GM18873 (cell line): ENCODE data around the gene FBXO41.
A peak's percentile ranks its signal among the peaks of the same experiment; 100 is the strongest.

Experiments used
- ATAC-seq: cut with Tn5 transposase; IDR thresholded peaks from one replicate; pipeline ENCODE4 v1.9.1; 2021; ENCODE audit warnings: mild to moderate bottlenecking, moderate library complexity, moderate number of reproducible peaks; ENCODE audit not compliant: unreplicated experiment, low FRiP score

Gene FBXO41

GRCh38 chr2:73284296-73285158 lies at the start of gene FBXO41:
Gene FBXO41 (minus strand): TSS chr2:73284478. CDS start chr2:73269630, 14,848 bp downstream.
- peak; percentile 49 for ATAC-seq

GRCh38 chr2:73334045-73334444 lies 49.8 kb upstream of the FBXO41 start:
- ATAC-seq = no peak

DNA sequence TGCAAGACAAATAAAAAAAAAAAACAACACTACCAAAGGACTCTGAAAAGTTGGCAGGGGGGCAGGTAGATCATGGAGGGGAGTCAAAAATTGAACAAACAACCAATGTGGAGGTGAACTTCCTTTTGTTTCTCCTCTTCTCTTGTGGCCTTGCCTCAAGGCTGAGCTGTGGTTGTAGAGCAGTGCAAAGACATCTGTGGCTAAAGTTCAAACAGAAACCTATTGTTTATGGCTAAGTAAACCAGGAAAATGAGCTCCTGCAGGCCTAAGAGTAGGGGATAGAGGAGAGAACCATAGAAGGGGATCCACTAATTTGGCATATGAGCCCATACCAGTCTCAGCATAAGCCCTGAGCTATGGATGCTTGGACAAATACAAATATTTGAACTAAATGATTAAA lies 49.3 kb upstream of the FBXO41 start:
- ATAC-seq = no peak

GRCh38 chr2:73324126-73324725 lies 39.9 kb upstream of the FBXO41 start:
- no peak for ATAC-seq

DNA sequence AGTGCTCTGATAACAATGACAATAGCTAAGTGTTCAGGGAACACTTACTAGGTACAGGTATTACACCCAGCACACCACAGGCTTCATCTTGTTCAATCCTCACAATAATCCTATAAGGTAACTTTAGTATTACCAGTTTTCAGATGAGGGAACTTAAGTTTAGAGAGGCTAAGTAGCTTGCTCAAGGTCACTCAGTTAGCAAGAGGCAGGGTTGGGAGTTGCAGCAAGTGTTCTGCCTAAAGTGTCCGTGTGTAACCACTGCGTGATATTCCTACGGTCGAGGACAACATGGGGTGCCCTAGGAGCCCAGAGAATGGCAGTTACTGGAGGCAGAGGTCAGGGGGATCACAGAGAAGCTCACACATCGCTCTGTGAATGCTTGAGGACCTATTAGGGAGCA lies 39.3 kb upstream of the FBXO41 start:
- ATAC-seq = no peak

DNA sequence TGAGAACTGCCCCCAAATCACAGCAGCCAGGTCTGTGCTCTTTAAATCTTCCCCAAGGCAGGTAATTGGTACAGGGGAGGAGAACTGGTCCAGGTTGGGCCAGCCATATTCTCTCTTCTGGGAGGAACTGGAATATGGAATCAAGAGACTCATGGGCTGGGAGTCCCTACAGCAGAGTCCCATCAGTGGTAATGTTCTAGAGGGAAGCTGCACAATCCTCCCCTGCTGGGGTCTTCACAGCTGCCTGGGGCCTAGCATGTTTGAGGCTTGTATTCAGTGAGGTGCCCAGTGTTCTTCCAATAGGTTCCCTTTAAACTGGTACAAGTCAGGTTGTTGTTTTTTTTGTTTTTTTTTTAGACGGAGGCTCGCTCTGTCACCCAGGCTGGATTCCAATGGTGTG lies 30.2 kb upstream of the FBXO41 start:
- ATAC-seq = no peak

GRCh38 chr2:73307720-73308119 lies 23.4 kb upstream of the FBXO41 start:
- ATAC-seq = no peak

GRCh38 chr2:73301636-73302035 lies 17.4 kb upstream of the FBXO41 start:
- ATAC-seq = no peak

GRCh38 chr2:73300926-73301325 lies 16.6 kb upstream of the FBXO41 start:
- ATAC-seq = no peak

DNA sequence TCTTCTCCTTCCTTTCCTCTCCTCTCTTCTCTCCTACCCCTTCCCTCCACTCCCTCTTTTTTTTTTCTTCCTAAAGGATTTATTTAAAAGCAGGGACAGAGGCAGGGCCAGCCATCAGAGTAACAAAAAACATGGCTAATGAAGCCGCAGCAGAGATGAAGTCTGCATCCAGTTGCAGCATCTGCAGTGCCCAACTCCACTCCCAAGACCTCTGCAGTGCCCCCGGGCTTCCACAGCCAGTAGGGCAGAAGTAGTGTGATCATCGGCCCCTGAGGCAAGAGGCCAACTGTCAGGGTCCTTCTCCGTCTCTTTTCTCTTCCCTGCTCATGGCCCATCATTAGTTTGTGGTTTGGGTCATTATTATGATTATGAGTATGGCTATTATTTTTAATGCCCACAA lies 13.3 kb upstream of the FBXO41 start:
- no peak for ATAC-seq

DNA sequence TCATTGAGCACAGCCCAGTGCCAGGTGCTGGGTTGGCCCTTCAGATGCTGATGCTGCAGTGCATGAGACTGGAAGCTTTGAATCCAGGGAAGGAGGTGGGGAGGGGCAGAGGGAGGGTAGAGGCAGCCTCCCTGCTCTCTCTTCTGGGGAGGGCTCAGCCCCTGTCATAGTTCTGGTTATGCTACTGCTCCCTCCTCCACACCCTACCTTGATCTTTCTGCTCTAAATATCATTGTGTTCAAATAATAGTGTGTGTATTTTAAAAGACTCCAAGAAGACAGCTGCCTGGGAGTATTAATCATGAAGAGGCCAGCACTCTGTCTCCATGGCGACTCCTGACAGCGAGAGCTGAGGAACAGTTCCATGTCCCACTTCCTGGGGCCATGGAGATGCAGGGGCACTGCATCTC lies 12.9 kb upstream of the FBXO41 start:
- ATAC-seq = no peak

DNA sequence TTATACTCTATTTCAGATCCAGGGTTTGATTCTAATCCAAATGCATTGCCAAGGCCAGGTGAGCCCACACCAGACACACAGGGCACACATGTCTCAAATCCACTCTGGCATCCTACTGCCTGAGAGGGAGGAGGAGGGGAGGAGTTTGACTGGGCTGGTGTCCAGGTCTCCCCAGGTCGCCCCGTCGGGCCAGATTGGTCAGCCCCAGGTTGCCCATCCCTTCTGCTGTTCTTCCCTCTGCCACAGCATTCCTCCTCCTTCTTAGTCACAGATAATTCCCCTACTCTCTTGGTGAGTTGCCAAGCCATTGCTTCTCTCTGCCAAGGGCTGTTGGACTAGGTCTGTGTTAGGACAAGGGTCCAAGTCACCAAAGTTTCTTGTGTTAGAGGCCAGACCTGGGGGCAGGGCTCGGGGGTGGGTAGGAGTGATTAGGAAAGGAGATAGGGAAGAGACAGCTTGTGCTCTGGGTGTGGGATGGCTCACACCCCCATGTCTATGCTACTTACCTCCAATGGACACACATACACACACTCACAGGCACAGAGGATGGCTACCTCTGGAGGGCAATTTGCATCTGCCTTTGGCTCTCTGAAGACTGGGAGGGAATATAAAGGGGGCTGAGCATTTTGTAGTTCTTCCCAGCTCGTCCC lies 11.6 kb upstream of the FBXO41 start:
- no peak for ATAC-seq

GRCh38 chr2:73294239-73294638 lies 10.0 kb upstream of the FBXO41 start:
- ATAC-seq = no peak

- ATAC-seq = peak; percentile 85
Measured at GRCh38 chr2:73293534-73294171, 9.4 kb upstream of the FBXO41 start, which contains the start of gene EGR4. Gene EGR4 (minus strand): TSS chr2:73293548. CDS start chr2:73293317, 231 bp downstream.

DNA sequence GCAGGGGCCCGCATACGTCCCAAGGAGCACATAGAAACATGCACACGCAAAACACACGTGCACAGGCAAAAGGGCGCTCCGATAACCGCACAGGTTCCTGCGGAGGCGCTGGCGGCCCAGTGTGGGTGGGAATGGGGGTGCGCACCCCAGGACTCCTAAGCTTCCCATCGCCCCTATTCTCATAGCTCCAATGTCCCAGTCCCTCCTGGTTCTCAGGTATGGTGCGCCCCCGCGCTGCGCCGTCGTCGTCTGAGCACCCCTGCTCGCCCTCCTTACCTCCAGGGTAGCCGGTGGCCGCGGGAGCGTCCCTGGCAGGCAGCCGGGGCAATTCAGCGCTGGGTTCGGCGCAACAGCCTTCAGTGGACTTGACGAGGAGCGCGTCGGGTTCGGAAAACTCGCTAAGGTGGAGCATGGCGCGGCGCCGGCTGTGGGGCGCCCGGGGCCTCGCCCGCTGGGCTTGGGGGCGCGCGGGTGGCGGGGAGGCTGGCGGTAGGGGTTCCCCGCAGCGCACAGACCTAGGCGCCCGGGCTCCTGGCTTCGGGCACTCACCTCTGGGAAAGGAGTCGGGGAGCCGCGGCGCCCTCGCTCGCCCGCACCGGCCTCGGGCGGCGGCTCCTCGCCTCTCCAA lies 8.7 kb upstream of the FBXO41 start:
- no peak for ATAC-seq

- ATAC-seq = no peak
Measured at GRCh38 chr2:73292316-73292905, 8.1 kb upstream of the FBXO41 start.

- no peak for ATAC-seq
Measured at GRCh38 chr2:73291461-73292315, 7.4 kb upstream of the FBXO41 start.

DNA sequence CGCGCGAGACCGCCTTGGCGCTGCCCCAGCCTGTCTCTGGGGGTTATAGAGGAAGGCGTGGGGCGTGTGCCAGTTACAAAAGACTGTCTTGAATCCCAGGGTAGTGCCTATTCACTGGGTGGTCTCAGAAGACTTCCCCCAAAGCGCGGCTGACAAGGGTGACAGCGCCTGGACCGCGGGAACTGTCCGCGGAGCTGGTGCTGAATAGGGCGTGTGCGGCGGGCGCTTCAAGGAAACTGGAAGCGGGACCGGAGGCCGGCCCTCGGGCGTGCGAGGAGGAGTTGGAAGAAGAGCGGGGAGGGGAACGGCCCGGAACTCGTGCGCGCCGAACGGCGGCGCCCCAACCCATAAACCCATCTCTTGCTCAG lies 6.8 kb upstream of the FBXO41 start:
- ATAC-seq = no peak
